Esophagus squamous epithelium (tissue), 4 donors: Measurements from ENCODE around the gene EML1.

Source experiments
- POLR2A ChIP-seq, 4 donors: fragments of 450-650 bp; IDR thresholded peaks; one replicate each; pipeline ENCODE4 v1.6.1; 2017; ENCODE audit warnings: antibody characterized with exemption in 4 of 4, mild to moderate bottlenecking in 4 of 4, moderate library complexity in 3 of 4
- TF ChIP-seq, protein P1 (sequence below), 6 experiments: fragments of 450-650 bp in 4 of 6; fragments of 200-600 bp in 2 of 6; sonication (generic) in 2 of 6; IDR thresholded peaks; one replicate each; pipeline ENCODE4 v1.5.1; 2016 to 2019; ENCODE audit warnings: antibody characterized with exemption in 6 of 6, mild to moderate bottlenecking in 4 of 6, moderate library complexity in 4 of 6

DNA sequence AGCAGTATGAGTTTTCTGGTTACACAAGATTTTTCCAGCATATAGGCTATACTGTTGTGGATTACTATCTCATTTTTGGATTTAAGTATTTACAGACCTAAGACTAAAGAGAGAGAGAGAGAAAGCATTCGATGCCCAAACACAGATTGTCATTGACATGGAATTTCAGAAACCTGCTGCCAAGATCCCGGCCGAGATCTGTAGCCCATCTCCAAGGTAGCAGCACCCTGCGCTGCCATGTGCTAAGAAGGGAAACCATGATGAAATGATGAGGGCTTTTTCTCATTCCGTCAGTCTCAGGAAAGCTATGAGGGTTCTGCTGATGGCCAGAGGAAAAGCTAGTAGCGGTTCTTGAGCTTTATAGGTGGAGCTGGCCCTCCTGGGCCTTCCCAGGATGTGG, 136.4 kb downstream of the EML1 start:
- TF ChIP-seq, protein P1, sequence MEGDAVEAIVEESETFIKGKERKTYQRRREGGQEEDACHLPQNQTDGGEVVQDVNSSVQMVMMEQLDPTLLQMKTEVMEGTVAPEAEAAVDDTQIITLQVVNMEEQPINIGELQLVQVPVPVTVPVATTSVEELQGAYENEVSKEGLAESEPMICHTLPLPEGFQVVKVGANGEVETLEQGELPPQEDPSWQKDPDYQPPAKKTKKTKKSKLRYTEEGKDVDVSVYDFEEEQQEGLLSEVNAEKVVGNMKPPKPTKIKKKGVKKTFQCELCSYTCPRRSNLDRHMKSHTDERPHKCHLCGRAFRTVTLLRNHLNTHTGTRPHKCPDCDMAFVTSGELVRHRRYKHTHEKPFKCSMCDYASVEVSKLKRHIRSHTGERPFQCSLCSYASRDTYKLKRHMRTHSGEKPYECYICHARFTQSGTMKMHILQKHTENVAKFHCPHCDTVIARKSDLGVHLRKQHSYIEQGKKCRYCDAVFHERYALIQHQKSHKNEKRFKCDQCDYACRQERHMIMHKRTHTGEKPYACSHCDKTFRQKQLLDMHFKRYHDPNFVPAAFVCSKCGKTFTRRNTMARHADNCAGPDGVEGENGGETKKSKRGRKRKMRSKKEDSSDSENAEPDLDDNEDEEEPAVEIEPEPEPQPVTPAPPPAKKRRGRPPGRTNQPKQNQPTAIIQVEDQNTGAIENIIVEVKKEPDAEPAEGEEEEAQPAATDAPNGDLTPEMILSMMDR (IDR thresholded peaks at IDR 0.05) = no peak
- TF ChIP-seq POLR2A (IDR thresholded peaks at IDR 0.05) = no peak
